ENCODE measurements around the gene KCNIP1. TPM values are rescaled to one million over a fixed set of nuclear protein-coding genes. Genes with fewer than 3 reads are reported as not detected.

Gene KCNIP1
- total and polyA plus RNA-seq, 2 of the 8 experiments (the other 6 are each of a cell fraction or from before 2014, with no cell fraction given): 0.52 to 0.83 TPM

GRCh38 chr5:170508036-170508435 lies 4.2 kb downstream of the KCNIP1 start:
- FAIRE-seq (no peak), DNase-seq (ENCODE audit: low read depth in 1 of 2, low spot score in 2 of 2) (no peak)
- no peak overlapping the region for H3K14ac ChIP-seq (ENCODE audit: insufficient read length)
- H3K18ac ChIP-seq (ENCODE audit: extremely low read depth, low read length): no peak overlapping the region
- CTCF ChIA-PET (ENCODE audit: partially characterized antibody): interaction anchor here (1.6 to 7.5 kb wide), 9 partner anchors 8 to 126 kb away, joined by 4 to 66 read pairs (median 10); no protein-coding TSS in a partner anchor
- H3K4me1 ChIP-seq (replicated peaks in 1 of 4; ENCODE audit: control insufficient read depth in 3 of 4, insufficient read depth in 4 of 4, low read length in 3 of 4): peaks cover 3 to 12% (median 6%) of the 10 kb centered on the region in 4 experiments; a peak in 5 of 7 replicates
- no peak overlapping the region for H2BK12ac ChIP-seq (ENCODE audit: low read depth, low read length)
- H3K9me3 ChIP-seq (ENCODE audit: insufficient read depth in 2 of 2, low read depth in 1 of 2, low read length in 1 of 2): no peaks in the 10 kb centered on the region
- WGBS, 2 experiments (ENCODE audit: extremely low coverage in 1 of 2, insufficient coverage in 1 of 2, insufficient read length in 1 of 2, insufficient replicate concordance in 2 of 2, low coverage in 1 of 2, low lambda C conversion rate in 2 of 2, missing lambda C conversion rate in 1 of 2): 90% methylated on average over 5 of the region's 5 CpGs; no CpG with 5 or more reads in 1 of the 2 experiments
- peaks cover 6 to 28% (median 21%) of the 10 kb centered on the region in 4 experiments for H3K27me3 ChIP-seq (replicated peaks in 1 of 4; ENCODE audit: control insufficient read depth in 3 of 4, extremely low read depth in 1 of 4, insufficient read depth in 3 of 4, low read length in 3 of 4)
- no peak overlapping the region for H3K27ac ChIP-seq (ENCODE audit: low read depth, low read length)
- H3K9ac ChIP-seq (replicated peaks in 1 of 4; ENCODE audit: extremely low read depth in 1 of 4, low read depth in 3 of 4, low read length in 3 of 4): no peak overlapping the region
- no peak overlapping the region for H3K4ac ChIP-seq (replicated peaks; ENCODE audit: insufficient read length, low read depth, low read length)
- no peak overlapping the region for H2BK120ac ChIP-seq (replicated peaks; ENCODE audit: low read depth, low read length)
- H3K79me1 ChIP-seq (ENCODE audit: low read depth, low read length): no peaks in the 10 kb centered on the region
- H4K91ac ChIP-seq (replicated peaks; ENCODE audit: insufficient read length, low read length): no peak overlapping the region
- no peak overlapping the region for H4K8ac ChIP-seq (ENCODE audit: extremely low read depth, insufficient read depth, low read length)
- no peak overlapping the region for H4K5ac ChIP-seq (ENCODE audit: insufficient read length, low read depth, low read length)
- no peak overlapping the region; the same call in 1 of the 2 replicates for H2AK5ac ChIP-seq (ENCODE audit: low read depth, low read length)
- H3K4me3 ChIP-seq (ENCODE audit: extremely low read depth in 1 of 4, insufficient read depth in 2 of 4, low read depth in 3 of 4, low read length in 4 of 4): no peak overlapping the region
- H3K79me2 ChIP-seq (ENCODE audit: control insufficient read depth in 1 of 2, insufficient read depth in 2 of 2, low read length in 2 of 2): no peaks in the 10 kb centered on the region
- H3K4me2 ChIP-seq (ENCODE audit: insufficient read depth in 1 of 2, low read depth in 2 of 2, low read length in 2 of 2): no peak overlapping the region
- H2BK20ac ChIP-seq (ENCODE audit: low read length): no peak overlapping the region
- peaks cover 4% of the 10 kb centered on the region; the same call in 1 of the 2 replicates for H3K23me2 ChIP-seq (ENCODE audit: low read depth, low read length)
- no peak overlapping the region for H2AFZ ChIP-seq (ENCODE audit: low read length)
- no peak overlapping the region for H2BK15ac ChIP-seq (ENCODE audit: low read length)
- POLR2A ChIA-PET (ENCODE audit: partially characterized antibody): no interaction called here
- H3K36me3 ChIP-seq (ENCODE audit: control insufficient read depth in 2 of 4, insufficient read depth in 4 of 4, low read length in 3 of 4): no peaks in the 10 kb centered on the region
- H3K56ac ChIP-seq (replicated peaks; ENCODE audit: insufficient read length, low read depth, low read length): no peak overlapping the region
- H3K23ac ChIP-seq (ENCODE audit: insufficient read length): no peak overlapping the region
- H4K20me1 ChIP-seq (replicated peaks in 1 of 2; ENCODE audit: control insufficient read depth in 1 of 2, insufficient read depth in 2 of 2, low read length in 2 of 2): peaks cover 0 to 2% of the 10 kb centered on the region in 2 experiments
- no peak overlapping the region for H2BK5ac ChIP-seq (ENCODE audit: low read depth, low read length)
- TF ChIP-seq EP300 (IDR thresholded peaks at IDR 0.05; ENCODE audit: borderline replicate concordance in 1 of 2, low read depth in 2 of 2, low read length in 2 of 2) (no peak), RFX5 (IDR thresholded peaks at IDR 0.05; ENCODE audit: borderline replicate concordance, low read depth, low read length) (no peak), TAF7 (optimal IDR thresholded peaks at IDR 0.05; ENCODE audit: borderline replicate concordance, low read depth, low read length) (no peak), ZNF274 (IDR thresholded peaks at IDR 0.05; ENCODE audit: borderline replicate concordance, extremely low read depth, low read length) (no peak), SP1 (IDR thresholded peaks at IDR 0.05; ENCODE audit: low read depth, low read length) (no peak), HDAC2 (IDR thresholded peaks at IDR 0.05; ENCODE audit: borderline replicate concordance in 1 of 2, low read depth in 2 of 2, low read length in 2 of 2) (no peak), EZH2 (IDR thresholded peaks at IDR 0.05; ENCODE audit: low read depth, low read length, severe bottlenecking) (no peak), BRCA1 (IDR thresholded peaks at IDR 0.05; ENCODE audit: low read depth, low read length) (no peak), PHF8 (conservative IDR thresholded peaks at IDR 0.05; ENCODE audit: low read depth, low read length) (no peak), YY1 (IDR thresholded peaks at IDR 0.05; ENCODE audit: low read depth, low read length) (no peak), POLR2AphosphoS5 (IDR thresholded peaks at IDR 0.05; ENCODE audit: low read depth, low read length) (no peak), POLR2A (IDR thresholded peaks at IDR 0.05; ENCODE audit: control extremely low read depth in 1 of 2, low read depth in 2 of 2, low read length in 2 of 2) (no peak), KDM4A (IDR thresholded peaks at IDR 0.05; ENCODE audit: low read depth, low read length, severe bottlenecking) (no peak)
- TF ChIP-seq, protein P1, sequence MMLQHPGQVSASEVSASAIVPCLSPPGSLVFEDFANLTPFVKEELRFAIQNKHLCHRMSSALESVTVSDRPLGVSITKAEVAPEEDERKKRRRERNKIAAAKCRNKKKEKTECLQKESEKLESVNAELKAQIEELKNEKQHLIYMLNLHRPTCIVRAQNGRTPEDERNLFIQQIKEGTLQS (IDR thresholded peaks at IDR 0.05; ENCODE audit: insufficient read depth, low read depth, low read length): no peak

Measured in H1 (cell line).